Central memory CD8-positive, alpha-beta T cell (primary cell): ENCODE measurements around the gene KIZ.

Experiments used
- ATAC-seq: fragments of 150-1000 bp; cut with Tn5 transposase; replicated peaks from 2 replicates; pipeline ENCODE4 v1.10.0; 2022; ENCODE audit warnings: mild to moderate bottlenecking, moderate FRiP score, moderate number of reproducible peaks; ENCODE audit not compliant: poor library complexity, severe bottlenecking; ENCODE audit errors: extremely low read depth
- DNase-seq, 2 donors: peaks; one replicate each; pipeline ENCODE4 v3.0.0; 2021; ENCODE audit warnings: low spot score in 2 of 2
- H3K27ac Mint-ChIP-seq: one replicate; pipeline ENCODE4 v1.8.0; 2022; ENCODE audit warnings: low read depth, mild to moderate bottlenecking, moderate library complexity, mixed read lengths
- H3K27me3 Mint-ChIP-seq: one replicate; pipeline ENCODE4 v1.8.0; 2022; ENCODE audit warnings: mixed read lengths
- H3K36me3 Mint-ChIP-seq: one replicate; pipeline ENCODE4 v1.8.0; 2022; ENCODE audit warnings: mild to moderate bottlenecking, moderate library complexity, mixed read lengths; ENCODE audit not compliant: insufficient read depth
- H3K4me1 Mint-ChIP-seq: one replicate; pipeline ENCODE4 v1.8.0; 2022; ENCODE audit warnings: mixed read lengths
- H3K4me3 Mint-ChIP-seq: one replicate; pipeline ENCODE4 v1.8.0; 2022; ENCODE audit warnings: mild to moderate bottlenecking, moderate library complexity, mixed read lengths
- H3K9me3 Mint-ChIP-seq: one replicate; pipeline ENCODE4 v1.8.0; 2022; ENCODE audit warnings: mixed read lengths

The KIZ gene

GRCh38 chr20:21279706-21280521 lies 154.0 kb downstream of the KIZ start:
- H3K4me1 Mint-ChIP-seq = no peaks in the 10 kb centered on the region
- H3K4me3 Mint-ChIP-seq = no peak overlapping the region
- H3K36me3 Mint-ChIP-seq = no peaks in the 10 kb centered on the region
- H3K27ac Mint-ChIP-seq = no peak overlapping the region
- H3K9me3 Mint-ChIP-seq = no peaks in the 10 kb centered on the region
- no peak for ATAC-seq
- no peak for DNase-seq
- H3K27me3 Mint-ChIP-seq = peaks cover 21% of the 10 kb centered on the region

DNA sequence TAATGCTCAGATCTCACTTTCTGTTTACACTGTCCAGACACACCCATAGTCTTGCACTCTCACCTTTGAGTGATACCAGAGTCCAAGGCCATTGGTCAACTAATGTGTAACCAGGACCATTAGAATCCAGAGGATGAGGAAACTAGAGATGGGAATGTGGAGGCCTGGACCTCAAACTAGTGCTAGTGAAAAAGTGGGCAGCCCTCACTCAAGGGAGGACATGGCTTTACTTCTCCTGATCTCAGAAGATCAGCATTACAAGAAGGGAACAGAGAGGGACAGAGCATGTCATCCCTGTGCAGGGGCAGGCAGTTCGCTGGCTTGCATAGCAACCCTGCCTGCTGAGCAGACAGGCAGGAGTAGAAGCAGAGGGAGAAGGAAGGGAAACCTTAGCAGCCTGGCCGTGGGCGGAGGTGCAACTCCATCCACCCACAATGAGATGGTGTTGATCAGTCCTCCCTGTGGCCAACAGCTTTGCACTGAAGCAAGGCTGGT lies 154.7 kb downstream of the KIZ start:
- no peak overlapping the region for H3K27ac Mint-ChIP-seq
- no peaks in the 10 kb centered on the region for H3K9me3 Mint-ChIP-seq
- H3K27me3 Mint-ChIP-seq = peaks cover 26% of the 10 kb centered on the region
- ATAC-seq = no peak
- no peak overlapping the region for H3K4me3 Mint-ChIP-seq
- DNase-seq = no peak
- no peaks in the 10 kb centered on the region for H3K36me3 Mint-ChIP-seq
- no peaks in the 10 kb centered on the region for H3K4me1 Mint-ChIP-seq

GRCh38 chr20:21286775-21287174 lies 160.9 kb downstream of the KIZ start:
- Mint-ChIP-seq H3K27ac (no peak overlapping the region), H3K27me3 (peaks cover 60% of the 10 kb centered on the region), H3K4me1 (no peaks in the 10 kb centered on the region), H3K4me3 (no peak overlapping the region), H3K9me3 (no peaks in the 10 kb centered on the region), H3K36me3 (peaks cover 1% of the 10 kb centered on the region)
- ATAC-seq = no peak
- no peak for DNase-seq

GRCh38 chr20:21288587-21289370 lies 162.9 kb downstream of the KIZ start:
- Mint-ChIP-seq H3K36me3 (peaks cover 2% of the 10 kb centered on the region), H3K9me3 (no peaks in the 10 kb centered on the region), H3K4me1 (no peaks in the 10 kb centered on the region), H3K27me3 (peaks cover 60% of the 10 kb centered on the region), H3K4me3 (no peak overlapping the region), H3K27ac (no peak overlapping the region)
- no peak for DNase-seq
- no peak for ATAC-seq

- DNase-seq (no peak), ATAC-seq (no peak)
- H3K27me3 Mint-ChIP-seq = peaks cover 52% of the 10 kb centered on the region
- H3K27ac Mint-ChIP-seq = no peak overlapping the region
- no peak overlapping the region for H3K4me3 Mint-ChIP-seq
- peaks cover 3% of the 10 kb centered on the region for H3K36me3 Mint-ChIP-seq
- H3K4me1 Mint-ChIP-seq = no peaks in the 10 kb centered on the region
- no peaks in the 10 kb centered on the region for H3K9me3 Mint-ChIP-seq
Measured at GRCh38 chr20:21289651-21290050, 163.8 kb downstream of the KIZ start.

DNA sequence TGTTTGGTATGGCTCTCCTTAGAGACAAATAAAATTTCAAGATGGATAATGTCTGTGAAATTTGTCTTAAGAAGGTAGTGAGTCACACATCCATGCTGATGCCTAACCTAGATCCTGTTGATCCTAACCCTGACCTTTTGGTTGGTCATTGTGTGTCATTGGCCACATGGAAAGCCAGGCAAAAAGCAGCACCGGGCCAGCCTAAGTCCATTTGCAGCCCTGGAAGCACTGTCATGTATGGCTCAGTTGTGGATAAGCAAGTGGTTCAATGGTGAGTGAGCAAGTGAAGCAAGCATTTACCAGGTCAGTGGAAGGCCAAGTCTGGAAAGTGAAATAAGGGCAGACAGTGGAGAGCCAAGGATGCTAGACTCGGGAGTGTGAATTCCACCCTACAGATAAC lies 165.1 kb downstream of the KIZ start:
- Mint-ChIP-seq H3K27ac (no peak overlapping the region), H3K4me3 (no peak overlapping the region), H3K27me3 (peaks cover 38% of the 10 kb centered on the region), H3K4me1 (no peaks in the 10 kb centered on the region), H3K9me3 (no peaks in the 10 kb centered on the region), H3K36me3 (peaks cover 3% of the 10 kb centered on the region)
- DNase-seq = no peak
- ATAC-seq = no peak

- Mint-ChIP-seq H3K27ac (no peak overlapping the region), H3K4me1 (no peaks in the 10 kb centered on the region), H3K36me3 (peaks cover 2% of the 10 kb centered on the region), H3K4me3 (no peak overlapping the region), H3K9me3 (no peaks in the 10 kb centered on the region), H3K27me3 (peaks cover 8% of the 10 kb centered on the region)
- ATAC-seq (no peak), DNase-seq (no peak)
Measured at GRCh38 chr20:21294755-21295154, 168.9 kb downstream of the KIZ start.
